Uterus (tissue), 2 donors: Measurements from ENCODE around the gene CLIC6.

Experiments used
- CTCF ChIP-seq, 4 experiments: fragments of 200-600 bp in 2 of 4; fragments of 450-650 bp in 2 of 4; sonication (generic) in 2 of 4; IDR thresholded peaks; one replicate each; pipeline ENCODE4 v1.5.1; 2016 to 2019; ENCODE audit warnings: antibody characterized with exemption in 4 of 4, mild to moderate bottlenecking in 2 of 4, moderate library complexity in 1 of 4
- POLR2A ChIP-seq, 2 donors: fragments of 450-650 bp; IDR thresholded peaks; one replicate each; pipeline ENCODE4 v1.6.1; 2016; ENCODE audit warnings: antibody characterized with exemption in 2 of 2, mild to moderate bottlenecking in 1 of 2, moderate library complexity in 1 of 2

GRCh38 chr21:34730756-34731445 lies 62.1 kb downstream of the CLIC6 start:
- TF ChIP-seq CTCF (IDR thresholded peaks at IDR 0.05) (no peak), POLR2A (IDR thresholded peaks at IDR 0.05) (no peak)
